ENCODE data around the gene BPGM. TPM values are rescaled to one million over a fixed set of nuclear protein-coding genes. Genes with fewer than 3 reads are reported as not detected.

Gene BPGM
- total RNA-seq, 2 experiments from 2014 or later, result 23.7 to 24.9 TPM

GRCh38 chr7:134724606-134725005, 78.0 kb downstream of the BPGM start:
- H3K27ac Mint-ChIP-seq, result no peak overlapping the region
- peaks cover 5% of the 10 kb centered on the region for H3K36me3 Mint-ChIP-seq
- peaks cover 2% of the 10 kb centered on the region for H3K9me3 Mint-ChIP-seq
- H3K4me1 Mint-ChIP-seq (ENCODE audit: low read depth), result no peaks in the 10 kb centered on the region
- intact Hi-C loops (cut with micrococcal nuclease), result loop anchor here (1.0 kb wide), 1 partner anchor 26 kb away; no protein-coding TSS in a partner anchor
- peak; percentile 41 for DNase-seq
- H3K27me3 Mint-ChIP-seq, result no peaks in the 10 kb centered on the region
- CTCF ChIA-PET, result interaction anchor here (0.7 to 6.9 kb wide), 18 partner anchors 9 to 262 kb away, joined by 3 to 60 read pairs (median 4); partner anchors contain the start of gene AGBL3
- POLR2A ChIA-PET, result no interaction called here
- no peak overlapping the region for H3K4me3 Mint-ChIP-seq

GRCh38 chr7:134726581-134726980, 79.9 kb downstream of the BPGM start:
- peaks cover 5% of the 10 kb centered on the region for H3K36me3 Mint-ChIP-seq
- no peak overlapping the region for H3K4me3 Mint-ChIP-seq
- intact Hi-C loops (cut with micrococcal nuclease), result no loop called here
- ChIA-PET POLR2A (interaction anchor here (0.6 to 1.0 kb wide), 2 partner anchors 16 to 444 kb away, joined by 3 read pairs; no protein-coding TSS in a partner anchor), CTCF (interaction anchor here (6.9 kb wide), 1 partner anchor 24 kb away, joined by 60 read pairs; no protein-coding TSS in a partner anchor)
- H3K27me3 Mint-ChIP-seq, result no peaks in the 10 kb centered on the region
- peaks cover 12% of the 10 kb centered on the region for H3K4me1 Mint-ChIP-seq (ENCODE audit: low read depth)
- DNase-seq, result no peak
- no peak overlapping the region for H3K27ac Mint-ChIP-seq
- H3K9me3 Mint-ChIP-seq, result peaks cover 2% of the 10 kb centered on the region

GRCh38 chr7:134727711-134728110, 81.1 kb downstream of the BPGM start:
- no peak overlapping the region for H3K27ac Mint-ChIP-seq
- peaks cover 2% of the 10 kb centered on the region for H3K9me3 Mint-ChIP-seq
- POLR2A ChIA-PET, result no interaction called here
- H3K4me3 Mint-ChIP-seq, result no peak overlapping the region
- H3K27me3 Mint-ChIP-seq, result no peaks in the 10 kb centered on the region
- peaks cover 5% of the 10 kb centered on the region for H3K36me3 Mint-ChIP-seq
- peaks cover 20% of the 10 kb centered on the region for H3K4me1 Mint-ChIP-seq (ENCODE audit: low read depth)
- intact Hi-C loops (cut with micrococcal nuclease), result no loop called here
- CTCF ChIA-PET, result interaction anchor here (0.6 to 6.9 kb wide), 2 partner anchors 23 to 41 kb away, joined by 3 to 60 read pairs; no protein-coding TSS in a partner anchor
- DNase-seq, result no peak

Other genes starting within 250 kb of the BPGM start
- gene AKR1B1, start 187.8 kb upstream of the BPGM start, total RNA-seq, result 100 to 1,000 TPM in 1 of 2 experiments, 10 to 100 TPM in 1; 97.8 to 102 TPM
- not detected for gene AKR1B10, start 119.3 kb upstream of the BPGM start, total RNA-seq
- gene AKR1B15, start 97.7 kb upstream of the BPGM start, total RNA-seq, result not detected
- gene CALD1, start 132.8 kb downstream of the BPGM start, total RNA-seq, result 1 to 10 TPM; 7.1 to 7.5 TPM